GM12875 (cell line): ENCODE data around the gene VAV2.

ENCODE experiments used
- H3K4me3 ChIP-seq: one replicate; pipeline ENCODE4 v1.5.1; 2011; ENCODE audit warnings: low read depth, low read length, control low read depth
- CTCF ChIP-seq: IDR thresholded peaks from 2 replicates; pipeline ENCODE4 v1.5.1; 2011; ENCODE audit warnings: low read depth, mild to moderate bottlenecking, control low read depth, inconsistent platforms, low read length, moderate library complexity, borderline replicate concordance; ENCODE audit not compliant: insufficient read depth

VAV2 gene

GRCh38 chr9:133788819-133789717 lies 203.1 kb downstream of the VAV2 start:
- no peak for TF ChIP-seq CTCF

GRCh38 chr9:133788045-133788818 lies 203.9 kb downstream of the VAV2 start:
- TF ChIP-seq CTCF = no peak
- H3K4me3 ChIP-seq = no peak overlapping the region

More at GRCh38 chr9:133788819-133789717, 203.1 kb downstream of the VAV2 start:
- H3K4me3 ChIP-seq = no peak overlapping the region

- no peak overlapping the region for H3K4me3 ChIP-seq
- TF ChIP-seq CTCF = no peak
These were observed 204.4 kb downstream of the VAV2 start for GRCh38 chr9:133787754-133788025.

- peak overlapping the region; percentile 5 for H3K4me3 ChIP-seq
- no peak for TF ChIP-seq CTCF
These were observed 205.0 kb downstream of the VAV2 start for GRCh38 chr9:133786907-133787753.

- no peak for TF ChIP-seq CTCF
- H3K4me3 ChIP-seq = no peak overlapping the region
These were observed 205.8 kb downstream of the VAV2 start for GRCh38 chr9:133786371-133786753.

GRCh38 chr9:133785753-133786370 lies 206.3 kb downstream of the VAV2 start:
- H3K4me3 ChIP-seq = no peak overlapping the region
- no peak for TF ChIP-seq CTCF
